Colonic mucosa (tissue), 4 donors: ENCODE results near the gene SMIM35. TPM values are rescaled to one million over a fixed set of nuclear protein-coding genes. Genes with fewer than 3 reads are reported as not detected.
"Not testable (repeated sequence)": the region's sequence is repeated elsewhere in the genome, so short reads cannot be mapped to it uniquely, and the experiment has no call there.

Experiments used
- DNase-seq: peaks from one replicate; pipeline ENCODE4 v3.0.0-alpha.2; 2020
- H3K27ac ChIP-seq: fragments of 200-600 bp; one replicate; pipeline ENCODE4 v1.8.0; 2021
- H3K27me3 ChIP-seq: fragments of 200-600 bp; one replicate; pipeline ENCODE4 v1.8.0; 2021
- H3K36me3 ChIP-seq: fragments of 200-600 bp; one replicate; pipeline ENCODE4 v1.8.0; 2021
- H3K4me1 ChIP-seq: fragments of 200-600 bp; one replicate; pipeline ENCODE4 v1.8.0; 2021; ENCODE audit warnings: mild to moderate bottlenecking
- H3K4me3 ChIP-seq: fragments of 200-600 bp; one replicate; pipeline ENCODE4 v1.8.0; 2021
- H3K9ac ChIP-seq, 2 donors: one replicate each; pipeline ENCODE4 v1.7.0; 2013; ENCODE audit warnings: control low read depth in 2 of 2, low read depth in 2 of 2, low read length in 2 of 2
- H3K9me3 ChIP-seq: fragments of 200-600 bp; one replicate; pipeline ENCODE4 v1.8.0; 2021
- CTCF ChIP-seq: fragments of 200-600 bp; IDR thresholded peaks from one replicate; pipeline ENCODE4 v1.8.0; 2022; ENCODE audit warnings: antibody characterized with exemption, mild to moderate bottlenecking
- intact Hi-C: fragments of 100-400 bp; cut with DNase I; formaldehyde crosslinking; loops from one replicate; pipeline ENCODE4 v1.14.1; 2022
- total RNA-seq, 2 donors: library from RNA; stranded (reverse); fragmentation: NEBNext Ultra II Directional in 1 of 2; extraction: Animal tissue kit (Norgen Biotek cat#: 25700) in 1 of 2; gene quantifications; one replicate each; pipeline ENCODE4 v1.2.1, GENCODE V29; 2021
- donor health status: healthy.
- donor health status: DM: no; HTN: no; CAD: no.
- donor health status: DM: no; HTN: no; CAD: no.

SMIM35 gene
- total RNA-seq, 2 donors from 2014 or later, result not detected

- Histone ChIP-seq H3K4me3 (no peak overlapping the region), H3K9me3 (no peaks in the 10 kb centered on the region), H3K27me3 (no peaks in the 10 kb centered on the region), H3K36me3 (no peaks in the 10 kb centered on the region), H3K4me1 (no peaks in the 10 kb centered on the region), H3K9ac (peak overlapping the region in 1 of 2 donors; percentile 26), H3K27ac (peak overlapping the region; percentile 44)
- no peak for TF ChIP-seq CTCF
- DNase-seq, result peak; percentile 43
- intact Hi-C loops, result no loop called here
Measured at GRCh38 chr11:118010738-118011461, 75.9 kb downstream of the SMIM35 start.

- H3K27ac ChIP-seq, result peak overlapping the region; percentile 44
- no peaks in the 10 kb centered on the region for H3K4me1 ChIP-seq
- intact Hi-C loops, result no loop called here
- no peak for DNase-seq
- peak overlapping the region in 1 of 2 donors; percentile 26 for H3K9ac ChIP-seq
- no peaks in the 10 kb centered on the region for H3K36me3 ChIP-seq
- no peaks in the 10 kb centered on the region for H3K9me3 ChIP-seq
- no peak for TF ChIP-seq CTCF
- no peaks in the 10 kb centered on the region for H3K27me3 ChIP-seq
- no peak overlapping the region for H3K4me3 ChIP-seq
Measured at GRCh38 chr11:118009864-118010737, 76.7 kb downstream of the SMIM35 start.

GRCh38 chr11:118008271-118008911, 78.4 kb downstream of the SMIM35 start:
- Histone ChIP-seq H3K27me3 (no peaks in the 10 kb centered on the region), H3K9ac (no peak overlapping the region), H3K4me3 (no peak overlapping the region), H3K9me3 (no peaks in the 10 kb centered on the region), H3K36me3 (no peaks in the 10 kb centered on the region), H3K27ac (peak overlapping the region; percentile 53), H3K4me1 (no peaks in the 10 kb centered on the region)
- peak; percentile 13 for DNase-seq
- intact Hi-C loops, result no loop called here
- no peak for TF ChIP-seq CTCF

- H3K27me3 ChIP-seq, H3K4me3 ChIP-seq, H3K4me1 ChIP-seq, H3K9me3 ChIP-seq, H3K36me3 ChIP-seq, intact Hi-C loops, H3K9ac ChIP-seq: not testable (repeated sequence)
- DNase-seq, result peak; percentile 24
- H3K27ac ChIP-seq, result peak overlapping the region; percentile 53
Measured at GRCh38 chr11:118007563-118008270, 79.0 kb downstream of the SMIM35 start.

- no peak for TF ChIP-seq CTCF
- no peaks in the 10 kb centered on the region for H3K36me3 ChIP-seq
- peak overlapping the region; percentile 53 for H3K27ac ChIP-seq
- no peak overlapping the region for H3K9ac ChIP-seq
- peak; percentile 11 for DNase-seq
- no peaks in the 10 kb centered on the region for H3K27me3 ChIP-seq
- no peaks in the 10 kb centered on the region for H3K9me3 ChIP-seq
- intact Hi-C loops, result no loop called here
- no peak overlapping the region for H3K4me3 ChIP-seq
- H3K4me1 ChIP-seq, result peaks cover 1% of the 10 kb centered on the region
Measured at GRCh38 chr11:118007040-118007439, 79.7 kb downstream of the SMIM35 start.
